ENCODE data around the gene HNF4A. TPM values are rescaled to one million over a fixed set of nuclear protein-coding genes. Genes with fewer than 3 reads are reported as not detected.
"Not testable (repeated sequence)": the region's sequence is repeated elsewhere in the genome, so short reads cannot be mapped to it uniquely, and the experiment has no call there.

Gene HNF4A
- total RNA-seq, 6 experiments from 2014 or later: 101 to 255 (median 157) TPM

- no peak overlapping the region for H3K27ac ChIP-seq
- DNase-seq (no peak), ATAC-seq (no peak)
- no peaks in the 10 kb centered on the region for H3K9me3 ChIP-seq
- TF ChIP-seq CTCF (IDR thresholded peaks at IDR 0.05): no peak
- no peak for TF ChIP-seq POLR2A (IDR thresholded peaks at IDR 0.05)
- no peaks in the 10 kb centered on the region for H3K36me3 ChIP-seq
- no peaks in the 10 kb centered on the region for H3K27me3 ChIP-seq
- H3K4me3 ChIP-seq: no peak overlapping the region
- intact Hi-C loops (cut with DNase I): loop anchor here in 1 of 2 donors (5.0 kb wide), 1 partner anchor 98 kb away; no protein-coding TSS in a partner anchor
- H3K4me1 ChIP-seq: peaks cover 0 to 6% (median 0%) of the 10 kb centered on the region in 4 donors
Measured at GRCh38 chr20:44314870-44315269, 40.6 kb upstream of the HNF4A start.

DNA sequence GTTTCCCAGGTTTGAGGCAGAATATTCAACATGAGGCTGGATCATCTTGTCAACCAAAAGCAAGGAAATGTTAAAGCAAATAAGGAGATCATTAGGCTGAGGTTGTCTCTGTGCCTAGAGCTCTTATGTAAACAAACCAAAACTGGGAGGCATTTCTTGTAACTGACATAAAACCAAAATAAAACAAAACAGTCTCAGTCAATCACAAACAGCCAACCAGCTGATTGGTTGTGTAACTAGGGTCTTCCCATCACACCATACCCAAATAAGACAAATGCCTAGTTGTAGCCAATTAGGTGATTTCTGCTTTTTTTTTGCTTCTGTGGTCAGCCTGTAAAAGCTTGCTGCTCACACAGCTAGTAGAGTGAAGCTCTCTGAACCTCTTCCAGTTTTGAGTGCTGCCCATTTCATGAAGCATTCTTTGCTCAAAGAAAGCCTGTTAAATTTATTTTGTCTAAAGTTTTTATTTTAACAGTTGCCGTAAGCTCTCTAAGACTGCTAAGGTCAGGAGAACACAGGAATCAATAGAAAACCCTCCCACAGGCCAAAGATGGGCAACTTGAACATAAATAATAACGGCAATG is 35.6 kb upstream of the HNF4A start:
- DNase-seq: no peak
- no peak overlapping the region for H3K4me3 ChIP-seq
- no peaks in the 10 kb centered on the region for H3K27me3 ChIP-seq
- H3K27ac ChIP-seq: no peak overlapping the region
- intact Hi-C loops (cut with DNase I): no loop called here
- 72% methylated on average over 2 of the region's 2 CpGs for WGBS (ENCODE audit: insufficient coverage, low coverage, low lambda C conversion rate, missing lambda C conversion rate)
- no peaks in the 10 kb centered on the region for H3K36me3 ChIP-seq
- peak in 1 of 4 donors; percentile 65 for ATAC-seq
- H3K9me3 ChIP-seq: no peaks in the 10 kb centered on the region
- H3K4me1 ChIP-seq: no peaks in the 10 kb centered on the region
- TF ChIP-seq CTCF (IDR thresholded peaks at IDR 0.05) (no peak), POLR2A (IDR thresholded peaks at IDR 0.05) (no peak)

- no peak for DNase-seq
- Histone ChIP-seq H3K9me3 (no peaks in the 10 kb centered on the region), H3K27me3 (no peaks in the 10 kb centered on the region), H3K4me1 (peaks cover 0 to 4% (median 0%) of the 10 kb centered on the region in 4 donors), H3K4me3 (no peak overlapping the region), H3K36me3 (no peaks in the 10 kb centered on the region), H3K27ac (no peak overlapping the region)
- TF ChIP-seq CTCF (IDR thresholded peaks at IDR 0.05): no peak
- TF ChIP-seq POLR2A (IDR thresholded peaks at IDR 0.05): no peak
- peak in 1 of 4 donors; percentile 35 for ATAC-seq
- WGBS (ENCODE audit: insufficient coverage, low coverage, low lambda C conversion rate, missing lambda C conversion rate): 33% methylated on average over 1 of the region's 1 CpG
- intact Hi-C loops (cut with DNase I): no loop called here
Measured at GRCh38 chr20:44324343-44324742, 31.2 kb upstream of the HNF4A start.

DNA sequence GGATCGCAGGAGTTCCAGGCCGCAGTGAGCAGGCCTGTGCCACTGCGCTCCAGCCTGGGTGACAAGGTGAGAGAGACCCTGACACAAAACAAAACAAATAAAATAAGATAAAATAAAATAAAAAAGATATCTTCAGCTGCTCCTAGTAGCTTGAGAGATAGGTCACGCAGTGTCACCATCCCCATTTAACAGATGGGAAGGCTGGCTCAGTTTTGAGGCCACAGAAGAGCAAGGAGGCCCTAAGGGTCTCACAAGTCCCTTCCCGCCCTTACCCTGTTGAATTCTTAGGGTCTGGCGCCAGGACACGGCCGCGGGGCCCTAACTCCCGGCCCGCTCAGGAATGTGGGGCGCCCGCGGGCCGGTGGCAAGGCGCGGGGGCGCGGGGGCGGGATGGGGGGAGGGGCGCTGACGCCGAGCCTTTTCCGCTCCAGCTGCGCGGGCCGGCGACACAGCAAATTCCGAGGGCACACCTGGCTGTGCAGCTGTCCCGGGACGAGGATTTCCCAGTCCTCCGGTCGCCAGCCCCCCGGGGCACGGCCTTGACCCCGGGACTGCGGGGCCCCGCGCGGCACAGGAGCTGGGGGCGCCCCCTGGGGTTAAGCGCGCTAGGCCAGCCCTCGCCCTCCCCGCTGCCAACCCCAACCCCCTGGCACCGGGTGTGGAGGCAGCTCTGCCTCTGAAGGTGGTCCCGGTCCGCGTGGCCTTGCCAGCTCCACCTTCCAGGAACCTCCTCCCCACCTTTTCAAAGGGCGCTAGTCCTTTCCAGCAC is 28.9 kb upstream of the HNF4A start:
- no peak overlapping the region for H3K27ac ChIP-seq
- TF ChIP-seq POLR2A (IDR thresholded peaks at IDR 0.05): no peak
- no peak for TF ChIP-seq CTCF (IDR thresholded peaks at IDR 0.05)
- H3K36me3 ChIP-seq: no peaks in the 10 kb centered on the region
- peak overlapping the region in 1 of 3 donors; percentile 35 for H3K4me3 ChIP-seq
- 73% methylated on average over 5 of the region's 50 CpGs for WGBS (ENCODE audit: insufficient coverage, low coverage, low lambda C conversion rate, missing lambda C conversion rate)
- DNase-seq: no peak
- no peaks in the 10 kb centered on the region for H3K27me3 ChIP-seq
- ATAC-seq: peak in 2 of 4 donors; percentile 21 to 27
- H3K4me1 ChIP-seq: peaks cover 0 to 4% (median 0%) of the 10 kb centered on the region in 4 donors
- H3K9me3 ChIP-seq: no peaks in the 10 kb centered on the region
- intact Hi-C loops (cut with DNase I): no loop called here

GRCh38 chr20:44327748-44328147 is 27.8 kb upstream of the HNF4A start:
- DNase-seq; ATAC-seq; H3K36me3 ChIP-seq; H3K27me3 ChIP-seq; H3K4me3 ChIP-seq; H3K27ac ChIP-seq; H3K4me1 ChIP-seq; H3K9me3 ChIP-seq; intact Hi-C loops (cut with DNase I): not testable (repeated sequence)
- 82% methylated on average over 3 of the region's 7 CpGs for WGBS (ENCODE audit: insufficient coverage, low coverage, low lambda C conversion rate, missing lambda C conversion rate)
